Breast epithelium (tissue), 4 donors: ENCODE data around the gene MAPKAPK2. TPM values are rescaled to one million over a fixed set of nuclear protein-coding genes. Genes with fewer than 3 reads are reported as not detected.

ENCODE experiments used
- DNase-seq, 2 donors: peaks; one replicate each; pipeline ENCODE4 v3.0.0-alpha.2; 2019; ENCODE audit warnings: low spot score in 2 of 2
- H3K27ac ChIP-seq, 2 donors: fragments of 200-600 bp; sonication (generic) in 1 of 2; one replicate each; pipeline ENCODE4 v1.5.1; 2016 to 2019; ENCODE audit warnings: mild to moderate bottlenecking in 1 of 2
- H3K27me3 ChIP-seq, 2 donors: fragments of 200-600 bp; sonication (generic) in 1 of 2; one replicate each; pipeline versions ENCODE4 v1.5.1 to v1.6.0; 2017 to 2019; ENCODE audit warnings: control low read depth in 1 of 2, mild to moderate bottlenecking in 1 of 2
- H3K36me3 ChIP-seq: fragments of 200-600 bp; one replicate; pipeline ENCODE4 v1.5.1; 2019
- H3K4me1 ChIP-seq, 2 donors: fragments of 200-600 bp; sonication (generic); one replicate each; pipeline ENCODE4 v1.5.1; 2016 to 2019; ENCODE audit warnings: control low read depth in 1 of 2
- H3K4me3 ChIP-seq, 3 donors: fragments of 200-600 bp; sonication (generic); 1 replicate in 2 of 3; 2 replicates in 1 of 3; pipeline ENCODE4 v1.5.1; 2016 to 2019; ENCODE audit warnings: mild to moderate bottlenecking in 3 of 3, moderate library complexity in 2 of 3
- H3K9me3 ChIP-seq, 2 donors: fragments of 200-600 bp; sonication (generic) in 1 of 2; one replicate each; pipeline ENCODE4 v1.5.1; 2016 to 2019; ENCODE audit warnings: control low read depth in 1 of 2
- CTCF ChIP-seq, 3 donors: fragments of 450-650 bp; IDR thresholded peaks; one replicate each; pipeline ENCODE4 v1.5.1; 2016 to 2017; ENCODE audit warnings: antibody characterized with exemption in 3 of 3, mild to moderate bottlenecking in 3 of 3, moderate library complexity in 3 of 3
- POLR2A ChIP-seq: fragments of 450-650 bp; IDR thresholded peaks from one replicate; pipeline ENCODE4 v1.6.1; 2016; ENCODE audit warnings: antibody characterized with exemption, mild to moderate bottlenecking, moderate library complexity
- POLR2AphosphoS5 ChIP-seq, 3 donors: sonication (generic); formaldehyde crosslinking; IDR thresholded peaks; one replicate each; pipeline ENCODE4 v1.6.1; 2017; ENCODE audit warnings: antibody characterized with exemption in 3 of 3
- intact Hi-C: fragments of 100-400 bp; cut with DNase I; formaldehyde crosslinking; loops from one replicate; pipeline ENCODE4 v1.15.1; 2023; ENCODE audit warnings: low total_unique reads
- total RNA-seq, 3 donors: library from RNA; depleted of rRNA; stranded (reverse); fragments of >200 nt; gene quantifications; one replicate each; pipeline ENCODE4 v1.1.0, GENCODE V29; 2016

The MAPKAPK2 gene
- total RNA-seq, 3 donors from 2014 or later, result 47.4 to 69.2 (median 67.2) TPM

GRCh38 chr1:206682111-206682510, 2.6 kb upstream of the MAPKAPK2 start:
- Histone ChIP-seq H3K36me3 (no peaks in the 10 kb centered on the region), H3K9me3 (no peaks in the 10 kb centered on the region), H3K27ac (no peak overlapping the region), H3K27me3 (no peaks in the 10 kb centered on the region), H3K4me1 (peaks cover 0 to 2% of the 10 kb centered on the region in 2 donors), H3K4me3 (no peak overlapping the region)
- TF ChIP-seq CTCF (IDR thresholded peaks at IDR 0.05) (no peak), POLR2A (no peak), POLR2AphosphoS5 (IDR thresholded peaks at IDR 0.05) (no peak)
- DNase-seq, result no peak
- intact Hi-C loops, result no loop called here

GRCh38 chr1:206683313-206683712, 1.4 kb upstream of the MAPKAPK2 start:
- Histone ChIP-seq H3K27ac (no peak overlapping the region), H3K27me3 (no peaks in the 10 kb centered on the region), H3K4me1 (peaks cover 0 to 13% of the 10 kb centered on the region in 2 donors), H3K9me3 (no peaks in the 10 kb centered on the region), H3K36me3 (no peaks in the 10 kb centered on the region), H3K4me3 (no peak overlapping the region)
- TF ChIP-seq POLR2A (no peak), CTCF (IDR thresholded peaks at IDR 0.05) (no peak), POLR2AphosphoS5 (IDR thresholded peaks at IDR 0.05) (no peak)
- DNase-seq, result no peak
- intact Hi-C loops, result no loop called here

GRCh38 chr1:206684003-206684402, 702 bp upstream of the MAPKAPK2 start:
- no peak for DNase-seq
- intact Hi-C loops, result no loop called here
- Histone ChIP-seq H3K27ac (peak overlapping the region in 1 of 2 donors; percentile 97), H3K4me1 (peaks cover 0 to 17% of the 10 kb centered on the region in 2 donors), H3K27me3 (no peaks in the 10 kb centered on the region), H3K4me3 (peak overlapping the region in 2 of 3 donors; percentile 75 to 76), H3K9me3 (no peaks in the 10 kb centered on the region), H3K36me3 (no peaks in the 10 kb centered on the region)
- TF ChIP-seq POLR2A, result no peak
- no peak for TF ChIP-seq POLR2AphosphoS5 (IDR thresholded peaks at IDR 0.05)
- TF ChIP-seq CTCF (IDR thresholded peaks at IDR 0.05), result no peak

GRCh38 chr1:206685334-206685768, 646 bp downstream of the MAPKAPK2 start:
- peak in 1 of 2 donors; percentile 44 for DNase-seq
- intact Hi-C loops, result no loop called here

More at GRCh38 chr1:206685334-206685768, 646 bp downstream of the MAPKAPK2 start:
- no peaks in the 10 kb centered on the region for H3K36me3 ChIP-seq
- TF ChIP-seq POLR2A, result no peak
- no peak for TF ChIP-seq CTCF (IDR thresholded peaks at IDR 0.05)
- TF ChIP-seq POLR2AphosphoS5 (IDR thresholded peaks at IDR 0.05), result no peak
- H3K27ac ChIP-seq, result peak overlapping the region; percentile 97 to 100
- peaks cover 0 to 21% of the 10 kb centered on the region in 2 donors for H3K4me1 ChIP-seq
- H3K27me3 ChIP-seq, result no peaks in the 10 kb centered on the region
- H3K4me3 ChIP-seq, result peak overlapping the region; percentile 75 to 76 (median 76)
- H3K9me3 ChIP-seq, result no peaks in the 10 kb centered on the region
